H9 (cell line): ENCODE measurements around the gene SIPA1L3. TPM values are rescaled to one million over a fixed set of nuclear protein-coding genes. Genes with fewer than 3 reads are reported as not detected.

ENCODE experiments used
- DNase-seq: peaks from one replicate; pipeline ENCODE4 v3.0.0-alpha.2; 2017
- H2AFZ ChIP-seq: one replicate; pipeline ENCODE4 v1.6.1; 2013; ENCODE audit warnings: mild to moderate bottlenecking, low read length, control low read depth, moderate library complexity
- H2AK5ac ChIP-seq: 2 replicates; pipeline ENCODE4 v1.6.1; 2013; ENCODE audit warnings: low read length, control low read depth, mixed read lengths; ENCODE audit not compliant: insufficient read length
- H2BK120ac ChIP-seq: one replicate; pipeline ENCODE4 v1.6.1; 2013; ENCODE audit warnings: low read depth, mild to moderate bottlenecking, low read length, control low read depth, inconsistent platforms; ENCODE audit not compliant: poor library complexity, severe bottlenecking
- H2BK12ac ChIP-seq: 2 replicates; pipeline ENCODE4 v1.6.1; 2013; ENCODE audit warnings: low read length, control low read depth, mixed read lengths, low read depth; ENCODE audit not compliant: insufficient read length
- H2BK15ac ChIP-seq: 2 replicates; pipeline ENCODE4 v1.6.1; 2013; ENCODE audit warnings: low read depth, low read length, control low read depth
- H2BK20ac ChIP-seq: one replicate; pipeline ENCODE4 v1.6.1; 2013; ENCODE audit warnings: low read depth, mild to moderate bottlenecking, low read length, control low read depth, inconsistent platforms; ENCODE audit not compliant: poor library complexity, severe bottlenecking
- H2BK5ac ChIP-seq: 2 replicates; pipeline ENCODE4 v1.6.1; 2013; ENCODE audit warnings: low read length, control low read depth, mixed read lengths; ENCODE audit not compliant: insufficient read length
- H3K14ac ChIP-seq: 2 replicates; pipeline ENCODE4 v1.6.1; 2013; ENCODE audit warnings: low read length, control low read depth; ENCODE audit not compliant: insufficient read depth
- H3K18ac ChIP-seq: 2 replicates; pipeline ENCODE4 v1.6.1; 2013; ENCODE audit warnings: low read depth, mild to moderate bottlenecking, mixed read lengths, low read length, control low read depth; ENCODE audit not compliant: insufficient read length
- H3K23ac ChIP-seq: 2 replicates; pipeline ENCODE4 v1.6.1; 2013; ENCODE audit warnings: low read length, control low read depth, mixed read lengths, low read depth; ENCODE audit not compliant: insufficient read length
- H3K23me2 ChIP-seq: 2 replicates; pipeline ENCODE4 v1.6.1; 2013; ENCODE audit warnings: low read depth, mild to moderate bottlenecking, mixed read lengths, low read length, control low read depth; ENCODE audit not compliant: insufficient read length, poor library complexity, severe bottlenecking
- H3K27ac ChIP-seq: 2 replicates; pipeline ENCODE4 v1.5.1; 2013; ENCODE audit warnings: low read length, control low read depth, mixed read lengths, low read depth; ENCODE audit not compliant: insufficient read length
- H3K27me3 ChIP-seq: 2 replicates; pipeline ENCODE4 v1.6.1; 2013; ENCODE audit warnings: low read length, control low read depth, inconsistent platforms; ENCODE audit not compliant: insufficient read depth
- H3K4ac ChIP-seq: 2 replicates; pipeline ENCODE4 v1.6.1; 2013; ENCODE audit warnings: low read depth, mild to moderate bottlenecking, control low read depth, inconsistent platforms, low read length, moderate library complexity
- H3K4me1 ChIP-seq: 2 replicates; pipeline ENCODE4 v1.6.1; 2013; ENCODE audit warnings: low read length, control low read depth, inconsistent platforms; ENCODE audit not compliant: insufficient read depth
- H3K4me2 ChIP-seq: 2 replicates; pipeline ENCODE4 v1.6.1; 2013; ENCODE audit warnings: low read length, control low read depth, mixed read lengths; ENCODE audit not compliant: insufficient read length, insufficient read depth
- H3K56ac ChIP-seq: 2 replicates; pipeline ENCODE4 v1.6.1; 2013; ENCODE audit warnings: low read depth, mild to moderate bottlenecking, mixed read lengths, low read length, control low read depth; ENCODE audit not compliant: insufficient read length
- H3K79me1 ChIP-seq: 2 replicates; pipeline ENCODE4 v1.6.1; 2013; ENCODE audit warnings: low read depth, mild to moderate bottlenecking, moderate library complexity, low read length, control low read depth, inconsistent platforms; ENCODE audit not compliant: insufficient read depth, poor library complexity, severe bottlenecking
- H3K79me2 ChIP-seq: 2 replicates; pipeline ENCODE4 v1.6.1; 2013; ENCODE audit warnings: low read length, control low read depth, inconsistent platforms; ENCODE audit not compliant: insufficient read depth
- H3K9ac ChIP-seq: 2 replicates; pipeline ENCODE4 v1.6.1; 2013; ENCODE audit warnings: low read length, control low read depth, mixed read lengths; ENCODE audit not compliant: insufficient read length; ENCODE audit errors: extremely low read depth
- H3K9me3 ChIP-seq: one replicate; pipeline ENCODE4 v1.6.1; 2013; ENCODE audit warnings: low read depth, low read length, inconsistent platforms; ENCODE audit not compliant: control insufficient read depth
- H3T11ph ChIP-seq: one replicate; pipeline ENCODE4 v1.6.1; 2013; ENCODE audit warnings: mild to moderate bottlenecking, low read length, control low read depth, inconsistent platforms
- H4K20me1 ChIP-seq: one replicate; pipeline ENCODE4 v1.6.1; 2013; ENCODE audit not compliant: control insufficient read depth, insufficient read length, insufficient read depth
- H4K5ac ChIP-seq: 2 replicates; pipeline ENCODE4 v1.6.1; 2013; ENCODE audit warnings: low read depth, mild to moderate bottlenecking, mixed read lengths, low read length, control low read depth; ENCODE audit not compliant: insufficient read length
- H4K8ac ChIP-seq: replicated peaks from 2 replicates; pipeline ENCODE4 v1.6.1; 2013; ENCODE audit warnings: low read length, control low read depth, mixed read lengths, low read depth; ENCODE audit not compliant: insufficient read length
- H4K91ac ChIP-seq: 2 replicates; pipeline ENCODE4 v1.6.1; 2013; ENCODE audit warnings: low read depth, mild to moderate bottlenecking, moderate library complexity, mixed read lengths, low read length, control low read depth; ENCODE audit not compliant: insufficient read length
- H3K27ac Mint-ChIP-seq, 3 experiments: 2 replicates in 2 of 3; 3 replicates in 1 of 3; pipeline ENCODE4 v1.8.0; 2020 to 2021; ENCODE audit warnings: mixed read lengths in 3 of 3, mild to moderate bottlenecking in 1 of 3, moderate library complexity in 1 of 3
- H3K27me3 Mint-ChIP-seq: 2 replicates; pipeline ENCODE4 v1.8.0; 2021; ENCODE audit warnings: low read depth, mild to moderate bottlenecking, moderate library complexity, mixed read lengths
- H3K36me3 Mint-ChIP-seq, 3 experiments: 2 replicates in 2 of 3; 3 replicates in 1 of 3; pipeline ENCODE4 v1.8.0; 2020 to 2021; ENCODE audit warnings: low read depth in 3 of 3, mixed read lengths in 3 of 3; ENCODE audit not compliant: insufficient read depth in 1 of 3
- H3K4me1 Mint-ChIP-seq, 2 experiments: 2 replicates each; pipeline ENCODE4 v1.8.0; 2020; ENCODE audit warnings: mixed read lengths in 2 of 2
- H3K4me3 Mint-ChIP-seq, 2 experiments: 2 replicates in 1 of 2; 3 replicates in 1 of 2; pipeline ENCODE4 v1.8.0; 2020 to 2021; ENCODE audit warnings: mild to moderate bottlenecking in 2 of 2, mixed read lengths in 2 of 2, moderate library complexity in 1 of 2
- H3K9me3 Mint-ChIP-seq, 2 experiments: 2 replicates in 1 of 2; 3 replicates in 1 of 2; pipeline ENCODE4 v1.8.0; 2020; ENCODE audit warnings: mild to moderate bottlenecking in 2 of 2, mixed read lengths in 2 of 2, moderate library complexity in 1 of 2
- CTCF ChIP-seq: fragments of 200-600 bp; sonication (generic); conservative IDR thresholded peaks from 3 replicates; pipeline ENCODE4 v1.8.0; 2021; ENCODE audit warnings: antibody characterized with exemption, mild to moderate bottlenecking
- WGBS: extraction: QIAGEN DNeasy Blood & Tissue Kit; methylation state at CpG from one replicate; pipeline ENCODE4 v1.1.7; 2013; ENCODE audit warnings: missing lambda C conversion rate, low lambda C conversion rate, mixed read lengths; ENCODE audit not compliant: insufficient read length; ENCODE audit errors: extremely low coverage; 5-methylcytosine and 5-hydroxymethylcytosine counted together
- total RNA-seq: library from RNA; stranded (reverse); gene quantifications from 2 replicates; pipeline ENCODE4 v1.2.1, GENCODE V29; 2021

Gene SIPA1L3
- total RNA-seq, 1 experiment from 2014 or later, result 40.1 TPM

- no peak for DNase-seq
- H4K91ac ChIP-seq, result no peak overlapping the region
- no peak overlapping the region for H3K27ac ChIP-seq
- H4K5ac ChIP-seq, result no peak overlapping the region
- H4K20me1 ChIP-seq, result no peaks in the 10 kb centered on the region
- H3K9me3 Mint-ChIP-seq, result no peaks in the 10 kb centered on the region
- H3K4ac ChIP-seq, result no peak overlapping the region; the same call in 1 of the 2 replicates
- no peak overlapping the region for H2BK15ac ChIP-seq
- no peak overlapping the region for H2BK120ac ChIP-seq
- no peaks in the 10 kb centered on the region for H3K23me2 ChIP-seq
- no peak overlapping the region for H3K56ac ChIP-seq
- no CpG with 5 or more reads among the region's 17 CpGs for WGBS
- no peaks in the 10 kb centered on the region for H3K27me3 Mint-ChIP-seq
- peaks cover 7 to 13% (median 7%) of the 10 kb centered on the region in 3 experiments for H3K36me3 Mint-ChIP-seq
- no peak overlapping the region for H3K4me2 ChIP-seq
- TF ChIP-seq CTCF, result no peak
- H2BK20ac ChIP-seq, result no peak overlapping the region
- H3K79me1 ChIP-seq, result no peaks in the 10 kb centered on the region
- no peak overlapping the region for H2AFZ ChIP-seq
- H3K18ac ChIP-seq, result no peak overlapping the region
- no peak overlapping the region for H2BK12ac ChIP-seq
- peaks cover 53 to 58% of the 10 kb centered on the region in 2 experiments for H3K4me1 Mint-ChIP-seq
- H3K4me3 Mint-ChIP-seq, result no peak overlapping the region
- no peaks in the 10 kb centered on the region for H3K9me3 ChIP-seq
- peak overlapping the region; percentile 23 for H2BK5ac ChIP-seq
- H3K14ac ChIP-seq, result peak overlapping the region; percentile 63; the same call in 1 of the 2 replicates
- H3K23ac ChIP-seq, result no peak overlapping the region
- peaks cover 3% of the 10 kb centered on the region; the same call in 1 of the 2 replicates for H3K79me2 ChIP-seq
- peaks cover 11% of the 10 kb centered on the region; the same call in 1 of the 2 replicates for H3K4me1 ChIP-seq
- H3K9ac ChIP-seq, result no peak overlapping the region
- H3K27ac Mint-ChIP-seq, result peak overlapping the region; percentile 37 to 97 (median 93); a peak in 3 of 7 replicates
- H3K27me3 ChIP-seq, result no peaks in the 10 kb centered on the region
- H3T11ph ChIP-seq, result no peak overlapping the region
- no peak overlapping the region for H2AK5ac ChIP-seq
- H4K8ac ChIP-seq, result no peak overlapping the region
These were observed 128.8 kb downstream of the SIPA1L3 start for GRCh38 chr19:38035515-38036495.
